GM19467 (cell line): ENCODE measurements around the gene NKX2-3.

Experiments used
- ATAC-seq: cut with Tn5 transposase; IDR thresholded peaks from one replicate; pipeline ENCODE4 v1.9.1; 2021; ENCODE audit warnings: mild to moderate bottlenecking, moderate library complexity; ENCODE audit not compliant: unreplicated experiment

Gene NKX2-3

DNA sequence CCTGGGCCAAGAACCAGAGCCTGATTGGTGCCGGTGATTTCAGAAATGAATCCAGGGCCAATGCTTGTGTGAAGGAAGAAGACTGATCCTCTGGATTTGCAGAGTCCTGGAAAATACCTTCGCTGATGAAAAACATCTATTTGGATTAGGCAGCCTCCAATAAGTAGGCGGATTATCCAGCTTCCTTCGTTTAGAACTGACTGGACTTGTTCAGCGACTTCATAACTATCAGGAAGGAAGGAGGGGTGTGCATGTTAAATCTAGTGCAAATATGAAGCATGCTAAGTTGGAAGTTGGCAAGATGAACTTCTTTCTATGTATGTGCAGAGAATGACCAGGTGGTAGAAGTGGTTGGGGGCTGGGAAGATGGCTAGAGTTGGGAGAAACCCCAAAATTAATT is 41.0 kb downstream of the NKX2-3 start:
- ATAC-seq: no peak

- ATAC-seq: no peak
These were observed 47.2 kb downstream of the NKX2-3 start for GRCh38 chr10:99579971-99580370.

GRCh38 chr10:99582255-99582770 is 49.6 kb downstream of the NKX2-3 start:
- ATAC-seq: no peak

GRCh38 chr10:99583687-99584086 is 50.9 kb downstream of the NKX2-3 start:
- ATAC-seq: no peak
